ENCODE measurements around the gene NUMB. TPM values are rescaled to one million over a fixed set of nuclear protein-coding genes. Genes with fewer than 3 reads are reported as not detected.
"Not testable (repeated sequence)": the region's sequence is repeated elsewhere in the genome, so short reads cannot be mapped to it uniquely, and the experiment has no call there.

NUMB gene
- total and polyA plus RNA-seq, 2 donors (not counting 1 experiment from before 2014, with no cell fraction given) = 36.0 to 151 TPM

DNA sequence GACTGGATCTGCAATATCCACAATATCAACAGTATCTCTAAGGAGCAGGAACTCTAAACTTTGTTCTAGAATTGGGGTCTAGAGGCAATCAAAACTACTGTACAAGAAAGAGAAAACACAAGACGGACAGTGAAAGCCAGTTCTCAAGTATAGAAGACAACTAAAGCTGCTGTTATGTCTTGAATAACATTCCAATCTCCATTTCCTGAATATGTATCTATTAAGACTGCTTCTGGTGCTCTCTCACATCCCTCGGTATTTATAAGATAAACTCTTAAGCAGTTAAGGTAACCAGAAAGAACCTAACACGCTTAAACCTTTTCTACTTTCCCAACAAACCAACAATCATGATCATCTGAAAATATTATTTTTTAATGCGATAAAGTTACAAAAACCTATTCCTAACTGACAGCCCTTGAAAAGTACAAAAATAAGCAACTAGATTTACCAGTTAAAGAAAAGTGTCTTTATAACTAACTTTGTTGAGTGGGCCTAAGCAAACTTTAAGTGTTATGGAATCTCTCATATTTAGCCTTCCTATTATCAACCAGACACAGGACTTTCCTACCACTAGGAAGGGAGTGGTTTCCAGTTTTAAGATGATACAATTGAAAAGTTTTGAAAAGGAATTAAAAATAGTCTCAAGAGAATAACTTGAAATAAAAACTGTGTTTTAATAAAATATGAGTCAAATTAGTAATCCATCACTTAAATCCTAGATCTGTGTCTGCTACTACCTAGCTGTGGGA is 30.7 kb downstream of the NUMB start:
- Histone ChIP-seq H3K27me3 (ENCODE audit: control insufficient read depth, insufficient read depth, low read length) (no peaks in the 10 kb centered on the region), H4K20me1 (ENCODE audit: control insufficient read depth, extremely low read depth, insufficient read depth, low read length) (peaks cover 1% of the 10 kb centered on the region), H3K9me3 (ENCODE audit: control insufficient read depth, insufficient read depth, low read depth, low read length) (no peaks in the 10 kb centered on the region), H3K36me3 (ENCODE audit: control insufficient read depth, insufficient read depth, low read length) (no peaks in the 10 kb centered on the region), H3K4me2 (ENCODE audit: extremely low read depth, insufficient read depth, low read length) (peak overlapping the region; percentile 44), H2AFZ (ENCODE audit: low read length) (no peak overlapping the region), H3K4me1 (ENCODE audit: control insufficient read depth, extremely low read depth, insufficient read depth, low read length) (peaks cover 10% of the 10 kb centered on the region), H3K27ac (ENCODE audit: insufficient read depth, low read length) (peak overlapping the region; percentile 32), H3K9ac (ENCODE audit: insufficient read depth, low read length) (no peak overlapping the region), H3K4me3 (replicated peaks in 1 of 4; ENCODE audit: control extremely low read depth in 1 of 4, insufficient read depth in 1 of 4, low read depth in 3 of 4, low read length in 4 of 4) (no peak overlapping the region), H3K79me2 (ENCODE audit: control insufficient read depth, insufficient read depth, low read length) (peaks cover 81% of the 10 kb centered on the region)
- TF ChIP-seq, protein P1, sequence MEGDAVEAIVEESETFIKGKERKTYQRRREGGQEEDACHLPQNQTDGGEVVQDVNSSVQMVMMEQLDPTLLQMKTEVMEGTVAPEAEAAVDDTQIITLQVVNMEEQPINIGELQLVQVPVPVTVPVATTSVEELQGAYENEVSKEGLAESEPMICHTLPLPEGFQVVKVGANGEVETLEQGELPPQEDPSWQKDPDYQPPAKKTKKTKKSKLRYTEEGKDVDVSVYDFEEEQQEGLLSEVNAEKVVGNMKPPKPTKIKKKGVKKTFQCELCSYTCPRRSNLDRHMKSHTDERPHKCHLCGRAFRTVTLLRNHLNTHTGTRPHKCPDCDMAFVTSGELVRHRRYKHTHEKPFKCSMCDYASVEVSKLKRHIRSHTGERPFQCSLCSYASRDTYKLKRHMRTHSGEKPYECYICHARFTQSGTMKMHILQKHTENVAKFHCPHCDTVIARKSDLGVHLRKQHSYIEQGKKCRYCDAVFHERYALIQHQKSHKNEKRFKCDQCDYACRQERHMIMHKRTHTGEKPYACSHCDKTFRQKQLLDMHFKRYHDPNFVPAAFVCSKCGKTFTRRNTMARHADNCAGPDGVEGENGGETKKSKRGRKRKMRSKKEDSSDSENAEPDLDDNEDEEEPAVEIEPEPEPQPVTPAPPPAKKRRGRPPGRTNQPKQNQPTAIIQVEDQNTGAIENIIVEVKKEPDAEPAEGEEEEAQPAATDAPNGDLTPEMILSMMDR (conservative IDR thresholded peaks at IDR 0.05 in 1 of 2, IDR thresholded peaks at IDR 0.05 in 1 of 2; ENCODE audit: low read depth in 1 of 2, low read length in 2 of 2) = no peak
- no peak for TF ChIP-seq EZH2 (IDR thresholded peaks at IDR 0.05; ENCODE audit: low read length, missing control alignments)
- peak in 1 of 2 donors; percentile 36 for DNase-seq (ENCODE audit: low read depth in 2 of 2)

DNA sequence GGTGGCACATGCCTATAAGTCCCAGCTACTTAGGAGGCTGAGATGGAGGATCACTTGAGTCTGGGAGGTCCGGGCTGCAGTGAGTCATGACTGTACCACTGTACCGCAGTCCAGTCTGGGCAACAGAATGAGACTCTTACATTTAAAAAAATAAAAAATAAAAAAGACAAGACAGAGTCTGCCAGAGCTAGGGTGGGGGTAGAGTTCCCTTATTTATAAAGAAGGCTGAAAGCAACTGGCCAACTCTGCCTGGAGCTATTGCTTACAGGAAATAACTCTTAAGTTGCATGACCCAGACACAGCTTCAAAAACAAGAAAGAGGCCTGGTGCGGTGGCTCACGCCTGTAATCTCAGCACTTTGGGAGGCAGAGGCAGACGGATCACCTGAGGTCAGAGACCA is 31.5 kb downstream of the NUMB start:
- Histone ChIP-seq H3K27ac (ENCODE audit: insufficient read depth, low read length) (peak overlapping the region; percentile 32), H3K36me3 (ENCODE audit: control insufficient read depth, insufficient read depth, low read length) (no peaks in the 10 kb centered on the region), H3K4me1 (ENCODE audit: control insufficient read depth, extremely low read depth, insufficient read depth, low read length) (peaks cover 10% of the 10 kb centered on the region), H3K4me2 (ENCODE audit: extremely low read depth, insufficient read depth, low read length) (no peak overlapping the region), H3K9me3 (ENCODE audit: control insufficient read depth, insufficient read depth, low read depth, low read length) (no peaks in the 10 kb centered on the region), H3K9ac (ENCODE audit: insufficient read depth, low read length) (no peak overlapping the region), H2AFZ (ENCODE audit: low read length) (no peak overlapping the region), H4K20me1 (ENCODE audit: control insufficient read depth, extremely low read depth, insufficient read depth, low read length) (peaks cover 1% of the 10 kb centered on the region), H3K79me2 (ENCODE audit: control insufficient read depth, insufficient read depth, low read length) (peaks cover 81% of the 10 kb centered on the region), H3K27me3 (ENCODE audit: control insufficient read depth, insufficient read depth, low read length) (no peaks in the 10 kb centered on the region), H3K4me3 (replicated peaks in 1 of 4; ENCODE audit: control extremely low read depth in 1 of 4, insufficient read depth in 1 of 4, low read depth in 3 of 4, low read length in 4 of 4) (no peak overlapping the region)
- DNase-seq (ENCODE audit: low read depth in 2 of 2) = peak; percentile 34 to 83
- no peak for TF ChIP-seq EZH2 (IDR thresholded peaks at IDR 0.05; ENCODE audit: low read length, missing control alignments)
- TF ChIP-seq, protein P1 (conservative IDR thresholded peaks at IDR 0.05 in 1 of 2, IDR thresholded peaks at IDR 0.05 in 1 of 2; ENCODE audit: low read depth in 1 of 2, low read length in 2 of 2) = no peak

DNA sequence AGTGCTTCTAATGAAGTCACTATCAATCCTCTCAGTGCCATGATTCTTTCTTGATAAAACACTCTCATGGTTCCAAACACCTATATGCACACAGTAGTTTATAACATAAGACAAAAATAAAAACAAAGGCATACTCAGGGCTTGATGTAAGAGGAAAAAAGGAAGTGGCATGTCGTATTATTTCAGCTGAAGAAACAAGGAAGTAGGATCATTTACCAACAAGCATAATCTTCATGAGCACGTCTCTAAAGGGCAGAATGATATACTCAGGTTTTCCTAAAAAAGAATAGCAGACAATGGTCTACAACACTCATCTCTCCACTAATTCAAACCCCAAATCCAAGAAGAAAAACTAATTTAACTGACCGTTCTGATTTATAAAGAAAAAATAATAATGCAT is 33.9 kb downstream of the NUMB start:
- no peaks in the 10 kb centered on the region for H3K27me3 ChIP-seq (ENCODE audit: control insufficient read depth, insufficient read depth, low read length)
- no peak overlapping the region for H3K9ac ChIP-seq (ENCODE audit: insufficient read depth, low read length)
- peaks cover 1% of the 10 kb centered on the region for H4K20me1 ChIP-seq (ENCODE audit: control insufficient read depth, extremely low read depth, insufficient read depth, low read length)
- H2AFZ ChIP-seq (ENCODE audit: low read length) = no peak overlapping the region
- H3K27ac ChIP-seq (ENCODE audit: insufficient read depth, low read length) = no peak overlapping the region
- no peak overlapping the region for H3K4me3 ChIP-seq (replicated peaks in 1 of 4; ENCODE audit: control extremely low read depth in 1 of 4, insufficient read depth in 1 of 4, low read depth in 3 of 4, low read length in 4 of 4)
- H3K4me1 ChIP-seq (ENCODE audit: control insufficient read depth, extremely low read depth, insufficient read depth, low read length) = peaks cover 10% of the 10 kb centered on the region
- H3K4me2 ChIP-seq (ENCODE audit: extremely low read depth, insufficient read depth, low read length) = peak overlapping the region; percentile 55
- peaks cover 85% of the 10 kb centered on the region for H3K79me2 ChIP-seq (ENCODE audit: control insufficient read depth, insufficient read depth, low read length)
- no peak for DNase-seq (ENCODE audit: low read depth in 2 of 2)
- peaks cover 3% of the 10 kb centered on the region for H3K36me3 ChIP-seq (ENCODE audit: control insufficient read depth, insufficient read depth, low read length)
- TF ChIP-seq EZH2 (IDR thresholded peaks at IDR 0.05; ENCODE audit: low read length, missing control alignments) = no peak
- TF ChIP-seq, protein P1 (conservative IDR thresholded peaks at IDR 0.05 in 1 of 2, IDR thresholded peaks at IDR 0.05 in 1 of 2; ENCODE audit: low read depth in 1 of 2, low read length in 2 of 2) = no peak
- H3K9me3 ChIP-seq (ENCODE audit: control insufficient read depth, insufficient read depth, low read depth, low read length) = no peaks in the 10 kb centered on the region

DNA sequence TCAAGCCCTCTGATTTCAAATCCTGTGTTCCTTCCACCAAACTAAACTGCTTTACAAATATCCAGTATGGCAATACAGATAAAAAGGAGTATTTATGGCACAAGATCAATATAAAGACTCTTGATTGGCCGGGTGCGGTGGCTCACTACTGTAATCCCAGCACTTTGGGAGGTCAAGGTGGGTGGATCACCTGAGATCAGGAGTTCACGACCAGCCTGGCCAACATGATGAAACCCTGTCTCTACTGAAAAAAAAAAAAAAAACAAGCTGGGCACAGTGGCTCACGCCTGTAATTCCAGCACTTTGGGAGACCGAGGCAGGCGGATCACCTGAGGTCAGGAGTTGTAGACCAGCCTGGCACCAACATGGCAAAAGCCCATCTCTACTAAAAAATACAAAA is 35.3 kb downstream of the NUMB start:
- not testable (repeated sequence) for H3K36me3 ChIP-seq (ENCODE audit: control insufficient read depth, insufficient read depth, low read length); H3K9me3 ChIP-seq (ENCODE audit: control insufficient read depth, insufficient read depth, low read depth, low read length); H3K4me1 ChIP-seq (ENCODE audit: control insufficient read depth, extremely low read depth, insufficient read depth, low read length); H4K20me1 ChIP-seq (ENCODE audit: control insufficient read depth, extremely low read depth, insufficient read depth, low read length); H2AFZ ChIP-seq (ENCODE audit: low read length); H3K4me3 ChIP-seq (replicated peaks in 1 of 4; ENCODE audit: control extremely low read depth in 1 of 4, insufficient read depth in 1 of 4, low read depth in 3 of 4, low read length in 4 of 4); H3K27ac ChIP-seq (ENCODE audit: insufficient read depth, low read length); DNase-seq (ENCODE audit: low read depth in 2 of 2); H3K27me3 ChIP-seq (ENCODE audit: control insufficient read depth, insufficient read depth, low read length); H3K4me2 ChIP-seq (ENCODE audit: extremely low read depth, insufficient read depth, low read length); H3K9ac ChIP-seq (ENCODE audit: insufficient read depth, low read length)
- H3K79me2 ChIP-seq (ENCODE audit: control insufficient read depth, insufficient read depth, low read length) = peaks cover 81% of the 10 kb centered on the region
